GOT3 (cell line): ENCODE data around the gene TCHP.
"Not testable (repeated sequence)": the region's sequence is repeated elsewhere in the genome, so short reads cannot be mapped to it uniquely, and the experiment has no call there.

Experiments used
- DNase-seq: peaks from one replicate; lab custom pipeline; 2025; ENCODE audit warnings: mixed read lengths; lab: John Stamatoyannopoulos, UW

The TCHP gene

DNA sequence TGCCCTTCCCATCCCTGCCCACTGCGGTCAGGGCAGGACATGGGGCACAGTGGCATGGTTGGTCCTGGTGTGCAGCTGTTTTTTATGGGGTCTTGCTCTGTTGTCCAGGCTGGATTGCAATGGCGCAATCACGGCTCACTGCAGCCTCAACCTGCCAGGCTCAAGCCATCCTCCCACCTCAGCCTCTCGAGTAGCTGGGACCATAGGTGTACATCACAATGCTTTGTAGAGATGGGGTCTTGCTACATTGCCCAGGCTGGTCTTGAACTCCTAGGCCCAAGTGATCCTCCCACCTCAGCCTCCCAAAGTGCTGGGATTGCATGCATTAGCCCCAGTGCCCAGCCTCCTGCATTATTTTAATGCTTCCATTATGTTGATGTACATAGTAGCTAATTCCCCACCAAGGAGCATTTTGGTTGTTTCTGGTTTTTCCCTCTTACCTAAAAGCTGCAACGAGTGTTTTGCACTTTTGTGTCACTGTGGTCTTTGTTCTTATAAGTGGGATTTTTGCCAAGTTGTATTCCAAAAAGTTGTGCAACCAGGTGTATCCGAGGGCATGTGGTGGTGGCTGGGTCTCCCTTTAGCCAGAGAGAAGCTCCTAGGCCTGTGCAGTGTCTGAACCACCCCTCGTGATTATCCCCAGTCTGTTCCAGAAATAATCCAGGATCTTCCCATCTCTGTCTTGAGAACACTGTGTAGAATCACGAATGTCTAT is 10.3 kb downstream of the TCHP start:
- no peak for DNase-seq

DNA sequence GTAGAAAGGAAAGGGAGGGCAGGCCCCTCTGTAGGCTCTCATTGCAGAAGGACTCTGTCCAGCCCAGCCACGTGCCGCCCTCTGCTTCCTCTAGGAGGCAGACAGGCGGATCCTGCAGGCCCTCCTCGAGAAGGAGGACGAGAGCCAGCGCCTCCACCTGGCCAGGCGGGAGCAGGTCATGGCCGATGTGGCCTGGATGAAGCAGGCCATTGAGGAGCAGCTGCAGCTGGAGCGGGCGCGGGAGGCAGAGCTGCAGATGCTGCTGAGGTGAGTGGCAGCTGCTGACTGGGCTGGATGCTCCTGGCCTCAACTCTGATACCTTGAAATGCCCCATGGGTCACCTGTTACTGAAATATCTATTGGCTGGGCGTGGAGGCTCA is 10.9 kb downstream of the TCHP start:
- no peak for DNase-seq

DNA sequence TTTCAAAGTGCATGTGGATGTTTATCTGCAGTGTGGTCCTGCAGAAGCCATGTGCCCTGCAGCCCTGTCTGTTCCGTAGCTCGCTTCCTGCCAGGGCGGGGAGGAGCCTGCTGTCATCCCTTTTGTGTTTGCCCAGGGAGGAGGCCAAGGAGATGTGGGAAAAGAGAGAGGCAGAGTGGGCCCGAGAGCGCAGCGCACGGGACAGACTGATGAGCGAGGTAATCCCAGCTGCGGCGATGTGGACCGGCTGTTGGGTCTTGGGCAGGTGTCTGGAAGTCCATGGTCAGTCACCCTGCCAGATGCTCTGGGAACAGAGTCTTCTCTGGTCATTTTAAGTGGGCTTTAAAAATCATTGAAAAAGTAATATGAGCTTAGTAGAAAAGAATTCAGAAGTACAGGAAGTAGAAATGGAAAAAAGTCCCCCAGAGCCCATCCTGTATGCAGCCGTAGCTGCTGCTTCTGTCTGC is 12.8 kb downstream of the TCHP start:
- no peak for DNase-seq

DNA sequence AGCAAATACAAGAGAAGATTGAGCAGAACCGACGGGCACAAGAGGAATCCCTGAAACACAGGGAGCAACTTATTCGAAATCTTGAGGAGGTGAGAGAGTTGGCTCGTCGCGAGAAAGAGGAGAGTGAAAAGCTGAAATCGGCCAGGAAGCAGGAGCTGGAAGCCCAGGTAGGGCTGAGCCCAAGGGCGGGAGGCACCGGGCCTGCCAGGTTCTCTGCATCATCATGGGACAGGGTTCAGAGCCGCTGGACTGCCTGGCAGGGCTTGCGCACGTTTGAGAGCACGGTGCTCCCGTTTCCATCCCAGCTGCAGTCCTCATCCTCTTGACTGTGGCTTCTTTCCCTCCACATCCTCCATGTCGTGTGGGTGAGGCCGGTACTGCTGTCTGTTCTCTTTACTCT is 14.4 kb downstream of the TCHP start:
- DNase-seq, result no peak

DNA sequence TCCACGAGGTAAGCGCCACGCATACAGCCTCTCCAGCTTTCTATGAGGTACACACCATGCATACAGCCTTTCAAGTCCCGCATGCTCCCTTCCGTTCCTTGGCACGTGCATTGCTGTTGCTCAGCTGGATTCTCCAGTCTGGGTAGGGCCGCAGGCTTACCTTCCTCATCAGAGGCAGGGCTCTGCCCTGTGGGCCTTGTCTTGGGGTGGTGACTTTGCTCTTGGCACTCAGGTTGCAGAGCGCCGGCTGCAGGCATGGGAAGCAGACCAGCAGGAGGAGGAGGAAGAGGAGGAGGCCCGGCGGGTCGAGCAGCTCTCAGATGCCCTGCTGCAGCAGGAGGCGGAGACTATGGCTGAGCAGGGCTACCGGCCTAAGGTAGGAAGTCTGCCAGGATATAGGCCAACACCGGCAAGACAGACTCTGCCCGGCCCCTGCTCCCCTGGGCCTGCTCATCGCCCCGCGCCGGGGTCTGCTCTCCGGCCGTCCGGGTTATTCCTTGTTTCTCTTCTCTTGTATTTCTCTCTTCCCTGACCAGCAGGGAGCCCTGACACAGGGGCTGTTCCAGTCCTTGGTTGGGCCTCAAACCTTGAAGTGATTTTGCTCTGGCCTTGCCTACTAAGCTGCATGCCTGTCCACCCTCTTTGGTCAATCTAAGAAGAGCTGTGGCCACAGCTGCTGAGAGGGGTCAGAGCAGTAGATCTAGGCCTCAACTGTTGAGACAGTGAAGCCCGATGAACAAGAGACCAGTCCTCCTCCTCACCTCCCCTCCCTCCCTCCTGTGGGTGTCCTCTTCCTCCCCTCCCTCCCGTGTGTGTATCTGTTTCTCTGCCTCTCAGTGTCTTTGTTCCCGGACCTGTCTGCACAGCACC is 15.3 kb downstream of the TCHP start:
- no peak for DNase-seq

DNA sequence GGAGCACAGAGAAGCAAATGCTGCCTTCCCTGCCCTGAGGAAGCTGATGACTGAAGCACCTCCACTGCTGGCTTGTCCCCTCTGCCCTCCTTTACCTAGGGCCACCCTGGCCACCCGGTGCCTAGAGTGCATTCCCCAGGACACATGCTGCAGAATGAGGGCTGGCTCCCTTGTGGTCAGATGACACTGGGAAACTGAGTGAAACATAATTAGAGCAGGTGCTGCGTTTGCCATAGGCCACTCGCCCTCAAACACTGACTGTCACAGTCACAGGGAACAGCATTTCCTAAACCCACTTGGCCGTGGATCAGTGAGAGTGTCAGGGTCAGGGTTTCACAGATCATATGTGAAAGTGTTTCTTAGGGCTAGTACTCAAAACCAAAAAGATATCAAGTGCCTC is 16.0 kb downstream of the TCHP start:
- no peak for DNase-seq

DNA sequence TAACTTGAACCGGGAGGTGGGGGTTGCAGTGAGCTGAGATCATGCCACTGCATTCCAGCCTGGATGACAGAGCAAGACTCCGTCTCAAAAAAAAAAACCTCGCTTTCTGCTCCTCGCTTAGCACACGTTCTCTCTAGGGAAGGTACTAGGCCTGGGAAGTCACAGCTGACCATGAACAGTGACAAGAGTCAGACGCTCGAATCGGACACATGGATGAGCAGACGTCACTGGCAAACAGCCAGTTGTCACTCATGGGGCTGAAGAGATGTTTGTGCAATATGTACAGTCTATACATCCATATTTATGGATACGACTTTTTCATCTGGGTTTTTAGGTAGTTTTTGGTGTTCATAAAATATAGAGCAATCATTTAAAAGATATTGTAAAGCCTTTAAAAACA is 19.4 kb downstream of the TCHP start:
- no peak for DNase-seq

GRCh38 chr12:109920261-109920780 is 20.2 kb downstream of the TCHP start:
- DNase-seq, result no peak

DNA sequence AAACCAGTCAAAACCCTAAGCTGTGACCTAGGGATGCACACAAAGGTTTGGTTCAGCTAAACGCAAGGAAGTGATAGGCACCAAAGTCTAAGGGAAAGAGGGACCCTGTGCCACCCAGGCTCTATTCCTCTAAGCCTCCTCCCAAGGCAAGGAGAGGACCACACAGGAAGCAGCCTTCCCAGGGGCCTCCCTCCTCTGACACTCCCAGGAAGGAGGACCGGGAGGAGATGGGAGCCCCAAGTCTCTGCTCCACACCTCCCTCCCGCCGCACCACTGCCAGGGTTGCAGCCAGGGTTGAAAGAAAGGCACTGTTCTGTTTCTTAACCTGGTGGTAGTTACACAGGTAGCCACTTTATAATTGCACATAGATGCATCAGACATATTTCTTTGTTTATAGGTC is 21.9 kb downstream of the TCHP start:
- no peak for DNase-seq

DNA sequence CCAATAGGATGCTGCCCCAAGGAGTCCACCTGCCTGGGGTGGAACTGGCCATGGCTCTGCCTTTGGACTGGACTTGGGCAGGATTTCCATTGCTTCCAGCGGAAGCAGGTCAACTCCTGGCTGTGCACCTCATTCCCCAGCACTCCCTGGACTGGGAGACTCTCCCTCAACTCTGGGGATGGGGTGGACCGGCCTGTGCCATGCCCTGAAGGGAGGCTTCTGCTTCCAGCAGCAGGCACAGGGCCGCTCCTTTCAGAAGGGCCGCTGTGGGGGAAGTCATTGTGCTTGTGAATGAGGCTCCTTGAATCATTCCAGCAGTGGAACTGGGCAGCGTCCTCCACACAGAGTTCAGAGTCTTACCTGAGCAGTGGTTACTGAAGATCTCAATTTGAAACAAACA is 23.0 kb downstream of the TCHP start:
- no peak for DNase-seq

- no peak for DNase-seq
Measured at GRCh38 chr12:109923481-109924245, 23.6 kb downstream of the TCHP start.

- DNase-seq, result no peak
Measured at GRCh38 chr12:109925185-109925840, 25.2 kb downstream of the TCHP start.

- no peak for DNase-seq
Measured at GRCh38 chr12:109926016-109926415, 25.9 kb downstream of the TCHP start.

DNA sequence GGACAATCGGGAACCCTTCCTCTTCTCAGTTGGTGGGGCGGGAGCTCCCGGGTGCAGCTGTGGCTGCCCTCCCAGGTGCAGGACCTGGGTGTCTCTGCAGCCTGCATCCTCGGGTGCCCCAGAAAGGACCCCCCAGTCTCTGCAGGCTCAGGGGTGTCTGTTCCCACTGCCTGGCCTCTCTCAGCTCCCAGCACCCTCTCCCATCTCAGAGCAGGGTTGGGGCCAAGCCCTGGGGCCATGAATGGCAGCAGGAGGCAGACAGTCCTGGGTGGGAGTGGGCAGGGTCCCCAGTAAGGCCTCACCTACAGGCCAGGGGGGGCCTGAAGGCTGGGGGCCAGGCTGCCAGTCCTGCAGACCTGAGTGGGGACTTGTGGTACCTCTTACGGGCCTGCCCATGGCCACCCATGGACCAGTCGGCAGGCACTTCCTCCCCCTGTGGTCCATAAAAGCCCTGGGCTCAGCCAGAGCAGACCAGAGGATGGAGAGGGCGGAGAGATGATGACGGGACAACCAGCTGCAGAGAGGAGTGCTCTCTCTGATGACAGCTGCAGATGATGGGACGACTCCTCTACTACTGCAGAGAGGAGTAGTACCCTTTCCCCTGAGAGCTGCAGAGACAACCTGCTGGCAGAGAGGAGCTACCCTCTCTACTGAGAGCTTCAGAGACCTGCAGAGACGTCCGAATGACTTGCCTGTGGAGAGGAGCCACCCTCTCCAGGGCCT is 26.6 kb downstream of the TCHP start:
- DNase-seq, result no peak

GRCh38 chr12:109927622-109928021 is 27.5 kb downstream of the TCHP start:
- no peak for DNase-seq

DNA sequence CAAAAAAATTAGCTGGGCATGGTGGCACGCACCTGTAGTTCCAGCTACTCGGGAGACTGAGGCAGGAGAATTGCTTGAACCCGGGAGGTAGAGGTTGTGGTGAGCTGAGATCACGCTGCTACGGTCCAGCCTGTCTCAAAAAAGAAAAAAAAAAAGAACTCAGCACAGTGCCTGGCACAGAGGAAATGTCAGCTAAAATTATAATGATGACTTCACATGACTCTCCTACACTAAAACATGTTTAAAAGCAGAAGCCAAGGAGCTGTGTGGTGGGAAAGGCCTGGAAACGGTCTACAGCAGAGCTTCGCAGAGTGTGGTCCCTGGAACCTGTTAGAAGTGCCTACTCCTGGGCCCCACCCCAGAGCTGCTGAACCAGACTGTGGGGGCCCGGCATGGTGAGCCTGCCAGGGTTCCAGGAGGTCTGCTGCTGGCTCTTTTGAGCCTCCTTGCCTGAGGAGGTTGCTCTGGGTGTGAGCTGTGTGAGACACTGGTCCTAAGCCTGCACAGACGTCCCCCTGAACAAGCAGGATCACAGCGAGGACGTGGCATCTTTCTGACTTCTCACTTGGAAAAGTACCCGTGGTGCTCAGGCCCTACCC is 28.1 kb downstream of the TCHP start:
- no peak for DNase-seq

DNA sequence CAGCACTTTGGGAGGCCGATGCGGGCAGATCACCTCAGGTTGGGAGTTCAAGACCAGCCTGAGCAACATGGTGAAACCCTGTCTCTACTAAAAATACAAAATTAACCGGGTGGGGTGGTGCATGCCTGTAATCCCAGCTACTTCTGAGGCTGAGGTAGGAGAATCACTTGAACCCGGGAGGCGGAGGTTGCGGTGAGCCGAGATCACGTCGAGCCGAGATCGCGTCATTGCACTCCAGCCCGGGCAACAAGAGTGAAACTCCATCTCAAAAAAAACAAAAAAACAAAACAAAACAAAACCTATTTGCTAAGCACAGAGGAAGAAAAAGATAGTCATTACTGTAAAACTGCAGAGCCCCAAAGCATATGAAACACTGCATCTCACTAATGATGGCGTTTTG is 29.3 kb downstream of the TCHP start:
- DNase-seq, result not testable (repeated sequence)

DNA sequence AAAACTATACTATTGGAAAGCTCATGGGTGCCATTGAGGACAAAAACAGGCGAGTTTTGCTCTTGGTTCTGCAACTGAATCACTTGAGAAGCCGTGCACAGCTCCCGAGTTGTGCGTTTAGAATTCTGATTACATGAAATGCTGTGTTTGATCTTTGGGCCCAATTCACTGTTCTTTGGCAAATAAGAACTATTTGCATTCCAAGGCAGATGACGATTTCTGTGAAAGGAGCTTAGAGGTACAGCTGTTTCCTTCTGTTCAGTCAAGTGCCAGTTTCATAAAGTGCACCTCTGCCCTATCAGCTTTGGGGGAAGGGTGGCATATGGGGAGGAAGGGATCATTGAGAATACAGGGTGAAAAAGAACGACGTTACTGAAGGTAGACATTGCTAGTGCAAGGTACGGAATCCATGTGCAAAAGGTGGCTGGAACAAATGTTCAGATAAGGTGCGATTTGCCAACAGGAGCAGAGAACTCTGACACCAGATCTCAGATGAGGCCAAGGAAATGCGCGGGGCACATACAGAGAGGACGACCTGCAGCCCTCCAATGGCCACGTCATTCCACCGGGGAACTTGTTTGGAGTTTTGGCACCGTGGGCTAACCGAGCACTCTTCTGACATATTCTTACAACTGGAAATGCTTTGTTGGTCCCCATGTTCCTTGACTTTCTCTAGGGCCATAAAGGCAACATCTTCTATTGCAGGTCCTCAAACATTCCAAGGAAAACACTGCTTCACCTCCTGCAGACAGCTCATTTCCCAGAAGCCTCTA is 30.1 kb downstream of the TCHP start:
- no peak for DNase-seq

DNA sequence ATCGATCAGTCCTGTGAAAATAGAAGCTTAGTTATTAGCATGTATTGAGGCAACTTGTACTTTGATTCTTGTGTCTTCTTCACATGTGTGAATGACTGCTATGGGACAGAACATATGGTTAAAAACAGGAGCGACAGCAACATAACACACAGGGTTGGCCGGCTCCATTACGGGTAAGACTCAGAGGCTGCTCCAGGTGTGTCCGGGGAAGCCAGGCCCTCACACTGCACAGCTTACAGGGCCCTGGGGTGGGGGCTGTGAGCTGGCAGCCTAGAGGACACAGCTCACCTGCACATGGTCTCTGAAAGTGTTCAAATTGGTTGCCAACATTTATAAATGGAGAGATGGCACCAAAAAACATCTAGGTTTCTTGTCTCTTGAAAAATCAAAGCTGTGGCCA is 31.1 kb downstream of the TCHP start:
- no peak for DNase-seq
